ENCODE measurements around the gene SURF2. TPM values are rescaled to one million over a fixed set of nuclear protein-coding genes. Genes with fewer than 3 reads are reported as not detected.
"Not testable (repeated sequence)": the region's sequence is repeated elsewhere in the genome, so short reads cannot be mapped to it uniquely, and the experiment has no call there.

Gene SURF2
- total RNA-seq, 1 experiment from 2014 or later, result 18.1 TPM

- H3K9me3 ChIP-seq (ENCODE audit: insufficient read depth, low read depth), result no peaks in the 10 kb centered on the region
- TF ChIP-seq, protein P1, sequence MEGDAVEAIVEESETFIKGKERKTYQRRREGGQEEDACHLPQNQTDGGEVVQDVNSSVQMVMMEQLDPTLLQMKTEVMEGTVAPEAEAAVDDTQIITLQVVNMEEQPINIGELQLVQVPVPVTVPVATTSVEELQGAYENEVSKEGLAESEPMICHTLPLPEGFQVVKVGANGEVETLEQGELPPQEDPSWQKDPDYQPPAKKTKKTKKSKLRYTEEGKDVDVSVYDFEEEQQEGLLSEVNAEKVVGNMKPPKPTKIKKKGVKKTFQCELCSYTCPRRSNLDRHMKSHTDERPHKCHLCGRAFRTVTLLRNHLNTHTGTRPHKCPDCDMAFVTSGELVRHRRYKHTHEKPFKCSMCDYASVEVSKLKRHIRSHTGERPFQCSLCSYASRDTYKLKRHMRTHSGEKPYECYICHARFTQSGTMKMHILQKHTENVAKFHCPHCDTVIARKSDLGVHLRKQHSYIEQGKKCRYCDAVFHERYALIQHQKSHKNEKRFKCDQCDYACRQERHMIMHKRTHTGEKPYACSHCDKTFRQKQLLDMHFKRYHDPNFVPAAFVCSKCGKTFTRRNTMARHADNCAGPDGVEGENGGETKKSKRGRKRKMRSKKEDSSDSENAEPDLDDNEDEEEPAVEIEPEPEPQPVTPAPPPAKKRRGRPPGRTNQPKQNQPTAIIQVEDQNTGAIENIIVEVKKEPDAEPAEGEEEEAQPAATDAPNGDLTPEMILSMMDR (conservative IDR thresholded peaks at IDR 0.05), result no peak
- peaks cover 33% of the 10 kb centered on the region for H3K79me2 ChIP-seq (ENCODE audit: low read depth)
- ChIA-PET CTCF (interaction anchor here (0.6 to 0.7 kb wide), 5 partner anchors 12 to 346 kb away, joined by 3 to 9 read pairs (median 7); no protein-coding TSS in a partner anchor), POLR2A (ENCODE audit: unreplicated experiment) (interaction anchor here (0.6 kb wide), 2 partner anchors 305 to 1600 kb away, joined by 3 to 5 read pairs; no protein-coding TSS in a partner anchor)
- H3K27ac ChIP-seq, result no peak overlapping the region
- DNase-seq, result peak; percentile 66 to 71
- intact Hi-C loops (cut with micrococcal nuclease; ENCODE audit: unreplicated experiment), result no loop called here
- peak overlapping the region; percentile 88 for H3K4me2 ChIP-seq
- no peak overlapping the region for H2AFZ ChIP-seq
- peak overlapping the region; percentile 94; the same call in 1 of the 2 replicates for H3K4me3 ChIP-seq
- BruUV-seq (replicated peaks), result no TSS peak
- no peaks in the 10 kb centered on the region for H3K9me2 ChIP-seq (ENCODE audit: insufficient read depth)
- peaks cover 38% of the 10 kb centered on the region for H4K20me1 ChIP-seq (ENCODE audit: insufficient read depth)
- H3K36me3 ChIP-seq (ENCODE audit: low read depth), result peaks cover 20% of the 10 kb centered on the region; the same call in 1 of the 2 replicates
- H3K4me1 ChIP-seq (replicated peaks; ENCODE audit: insufficient read depth), result peaks cover 24% of the 10 kb centered on the region
- H3F3A ChIP-seq (ENCODE audit: insufficient read depth, low read depth), result peaks cover 42% of the 10 kb centered on the region
- no peaks in the 10 kb centered on the region for H3K27me3 ChIP-seq (ENCODE audit: insufficient read depth, low read depth)
Observed at GRCh38 chr9:133334161-133334560, 22.2 kb upstream of the SURF2 start.

GRCh38 chr9:133334888-133335287 is 21.5 kb upstream of the SURF2 start:
- not testable (repeated sequence) for BruUV-seq (replicated peaks); H2AFZ ChIP-seq; DNase-seq; H3K27me3 ChIP-seq (ENCODE audit: insufficient read depth, low read depth); H3K9me2 ChIP-seq (ENCODE audit: insufficient read depth); H3K27ac ChIP-seq; H3K9me3 ChIP-seq (ENCODE audit: insufficient read depth, low read depth)
- peaks cover 34% of the 10 kb centered on the region for H4K20me1 ChIP-seq (ENCODE audit: insufficient read depth)
- POLR2A ChIA-PET (ENCODE audit: unreplicated experiment), result interaction anchor here (0.6 to 0.7 kb wide), 3 partner anchors 98 to 305 kb away, joined by 3 to 4 read pairs (median 3); no protein-coding TSS in a partner anchor
- H3K79me2 ChIP-seq (ENCODE audit: low read depth), result peaks cover 33% of the 10 kb centered on the region
- H3K36me3 ChIP-seq (ENCODE audit: low read depth), result peaks cover 20% of the 10 kb centered on the region; the same call in 1 of the 2 replicates
- peaks cover 19% of the 10 kb centered on the region for H3K4me1 ChIP-seq (replicated peaks; ENCODE audit: insufficient read depth)
- intact Hi-C loops (cut with micrococcal nuclease; ENCODE audit: unreplicated experiment), result loop anchor here (5.0 kb wide), 2 partner anchors 67 to 303 kb away; partner anchors contain the start of gene GTF3C5
- peaks cover 37% of the 10 kb centered on the region for H3F3A ChIP-seq (ENCODE audit: insufficient read depth, low read depth)
- peak overlapping the region; percentile 94 for H3K4me3 ChIP-seq
- CTCF ChIA-PET, result interaction anchor here (0.6 to 0.7 kb wide), 4 partner anchors 24 to 346 kb away, joined by 3 to 9 read pairs (median 8); no protein-coding TSS in a partner anchor
- peak overlapping the region; percentile 88 for H3K4me2 ChIP-seq

- intact Hi-C loops (cut with micrococcal nuclease; ENCODE audit: unreplicated experiment), result loop anchor here (1.0 to 5.0 kb wide), 3 partner anchors 12 to 304 kb away; partner anchors contain the start of genes GTF3C5, MED22 and RPL7A
- H3K36me3 ChIP-seq (ENCODE audit: low read depth), result peaks cover 12% of the 10 kb centered on the region; the same call in 1 of the 2 replicates
- TSS peak; percentile 90 for BruUV-seq (replicated peaks)
Observed at GRCh38 chr9:133335924-133336811, 20.2 kb upstream of the SURF2 start, which contains the start of gene SURF6. SURF6 (minus strand) TSS chr9:133336188; CDS start chr9:133336132, 56 bp downstream.

More at GRCh38 chr9:133335924-133336811, 20.2 kb upstream of the SURF2 start, which contains the start of gene SURF6:
- Histone ChIP-seq H3K4me1 (replicated peaks; ENCODE audit: insufficient read depth) (peaks cover 15% of the 10 kb centered on the region), H3K4me2 (peak within 1 kb of the TSS; percentile 88), H2AFZ (peak within 1 kb of the TSS; percentile 91), H3K27ac (peak within 1 kb of the TSS; percentile 48), H4K20me1 (ENCODE audit: insufficient read depth) (peaks cover 22% of the 10 kb centered on the region), H3K9me2 (ENCODE audit: insufficient read depth) (no peaks in the 10 kb centered on the region), H3K27me3 (ENCODE audit: insufficient read depth, low read depth) (no peaks in the 10 kb centered on the region), H3K9me3 (ENCODE audit: insufficient read depth, low read depth) (no peaks in the 10 kb centered on the region), H3K4me3 (peak within 1 kb of the TSS; percentile 94), H3K79me2 (ENCODE audit: low read depth) (peaks cover 33% of the 10 kb centered on the region), H3F3A (ENCODE audit: insufficient read depth, low read depth) (peaks cover 24% of the 10 kb centered on the region; the same call in 1 of the 2 replicates)
- peak; percentile 76 to 92 for DNase-seq
- POLR2A ChIA-PET (ENCODE audit: unreplicated experiment), result interaction anchor here (0.7 kb wide), 3 partner anchors 8 to 896 kb away, joined by 3 to 22 read pairs (median 8); no protein-coding TSS in a partner anchor
- TF ChIP-seq, protein P1 (conservative IDR thresholded peaks at IDR 0.05), result no peak
- no peak for TF ChIP-seq EZH2 (IDR thresholded peaks at IDR 0.05; ENCODE audit: low read depth)
- CTCF ChIA-PET, result no interaction called here
